RPMI7951 (cell line): ENCODE measurements around the gene NEU1. TPM values are rescaled to one million over a fixed set of nuclear protein-coding genes. Genes with fewer than 3 reads are reported as not detected.
"Not testable (repeated sequence)": the region's sequence is repeated elsewhere in the genome, so short reads cannot be mapped to it uniquely, and the experiment has no call there.

Source experiments
- DNase-seq: peaks from one replicate; pipeline ENCODE4 v3.0.0-alpha.2; 2012; ENCODE audit warnings: low read depth
- total RNA-seq: library from RNA; depleted of rRNA; stranded (reverse); fragments of >200 nt; shearing (Covaris generic); gene quantifications from 2 replicates; pipeline ENCODE4 v1.2.3, GENCODE V29; 2014

The NEU1 gene
- total RNA-seq, 1 experiment from 2014 or later: 55.3 TPM

- DNase-seq: no peak
These were observed 23.7 kb downstream of the NEU1 start for GRCh38 chr6:31838968-31839367.

DNA sequence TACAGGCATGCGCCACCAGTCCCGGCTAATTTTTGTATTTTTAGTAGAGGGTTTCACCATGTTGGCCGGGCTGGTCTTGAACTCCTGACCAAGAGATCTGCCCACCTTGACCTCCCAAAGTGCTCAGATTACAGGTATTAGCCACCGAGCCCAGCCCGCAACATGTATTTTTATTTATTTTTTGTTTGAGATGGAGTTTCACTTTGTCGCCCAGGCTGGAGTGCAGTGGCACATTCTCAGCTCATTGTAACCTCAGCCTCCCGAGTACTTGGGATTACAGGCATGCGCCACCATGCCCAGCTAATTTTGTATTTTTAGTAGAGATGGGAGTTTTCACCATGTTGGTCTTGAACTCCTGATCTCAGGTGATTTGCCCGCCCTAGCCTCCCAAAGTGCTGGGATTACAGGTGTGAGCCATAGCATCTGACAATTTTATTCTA is 24.5 kb downstream of the NEU1 start:
- not testable (repeated sequence) for DNase-seq

DNA sequence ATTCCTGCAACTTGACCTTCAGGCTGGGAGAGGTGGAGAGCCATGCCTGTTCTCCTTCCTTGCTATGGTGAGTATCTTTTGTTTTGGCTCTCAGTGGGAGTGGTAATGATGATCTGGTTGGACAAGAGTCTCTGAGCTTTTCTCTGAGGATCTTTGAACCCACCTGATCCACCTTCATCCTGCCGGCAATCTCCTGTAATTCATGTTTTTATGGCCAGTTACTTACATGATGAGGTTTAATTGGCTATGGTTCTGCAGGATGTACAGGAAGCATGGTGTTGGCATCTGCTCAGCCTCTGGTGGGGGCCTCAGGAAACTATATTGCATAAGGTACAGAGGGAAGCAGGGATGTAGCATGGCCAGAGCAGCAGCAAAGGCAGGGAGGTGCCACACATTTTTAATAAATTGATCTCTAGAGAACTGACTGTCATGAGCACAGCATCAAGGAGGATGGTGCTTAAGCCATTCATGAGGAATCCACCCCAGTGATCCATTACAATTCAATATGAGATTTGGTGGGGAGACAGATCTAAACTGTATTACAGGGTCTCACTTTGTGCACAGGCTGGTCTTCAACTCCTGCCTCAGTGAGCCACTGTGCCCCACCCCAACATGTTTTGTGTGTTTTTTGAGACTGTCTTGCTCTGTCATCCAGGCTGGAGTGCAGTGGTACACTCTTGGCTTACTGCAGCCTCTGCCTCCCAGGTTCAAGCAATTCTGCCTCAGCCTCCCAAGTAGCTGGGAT is 25.1 kb downstream of the NEU1 start:
- DNase-seq: peak; percentile 16

DNA sequence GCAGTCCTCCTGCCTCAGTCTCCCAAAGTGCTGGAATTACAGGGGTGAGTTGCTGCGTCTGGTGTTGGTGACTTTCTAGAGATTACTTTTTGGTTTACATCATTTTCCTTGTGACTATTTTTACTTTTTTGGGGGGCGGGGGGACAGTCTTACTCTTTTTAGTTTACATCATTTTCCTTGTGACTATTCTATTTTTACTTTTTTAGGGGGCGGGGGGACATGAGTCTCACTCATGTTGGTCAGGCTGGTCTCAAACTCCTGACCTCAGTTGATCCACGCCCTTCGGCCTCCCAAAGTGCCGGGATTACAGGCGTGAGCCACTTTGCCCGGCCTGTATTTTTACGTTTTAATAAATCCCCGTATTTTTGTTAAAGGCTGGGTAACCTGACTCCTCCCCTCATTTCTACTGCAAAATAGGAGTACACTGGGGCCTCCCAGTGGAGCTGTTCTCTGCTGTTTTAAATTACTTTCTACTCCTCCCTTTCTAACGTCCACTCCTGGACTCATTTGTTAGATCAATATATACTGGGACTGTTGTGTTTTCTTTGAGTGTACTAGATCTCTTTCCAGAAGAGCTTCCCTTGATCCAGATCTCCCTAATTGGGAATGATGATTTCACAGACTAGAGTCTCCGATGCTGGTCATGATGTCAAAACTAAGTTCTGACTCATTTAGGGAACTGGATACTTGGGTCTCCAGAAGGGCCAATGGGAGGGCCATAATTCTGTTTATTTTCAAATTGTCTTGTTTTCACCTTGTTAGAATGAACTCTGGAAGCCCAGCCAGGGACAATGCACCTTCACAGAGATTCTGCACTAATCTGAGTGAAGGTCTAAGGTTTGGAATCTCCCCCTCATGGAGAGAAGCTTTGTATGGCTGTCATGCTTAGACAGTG is 25.9 kb downstream of the NEU1 start:
- peak; percentile 42 for DNase-seq

DNA sequence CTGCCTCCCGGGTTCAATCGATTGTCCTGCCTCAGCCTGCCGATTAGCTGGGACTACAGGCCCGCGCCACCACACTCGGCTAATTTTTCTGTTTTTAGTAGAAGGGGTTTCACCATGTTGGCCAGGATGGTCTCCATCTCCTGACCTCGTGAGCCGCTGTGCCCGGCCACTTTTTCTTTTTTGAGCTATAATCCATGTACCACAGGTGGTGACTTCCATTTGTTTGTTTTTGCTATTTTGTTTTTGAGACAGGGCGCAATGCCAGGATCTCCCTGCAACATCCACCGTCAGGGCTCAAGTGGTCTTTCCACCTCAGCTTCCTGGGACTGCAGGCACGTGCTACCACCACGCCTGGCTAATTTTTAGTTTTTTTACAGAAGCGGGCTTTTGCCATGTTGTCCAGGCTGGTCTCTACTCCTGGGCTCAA is 26.6 kb downstream of the NEU1 start:
- DNase-seq: no peak

DNA sequence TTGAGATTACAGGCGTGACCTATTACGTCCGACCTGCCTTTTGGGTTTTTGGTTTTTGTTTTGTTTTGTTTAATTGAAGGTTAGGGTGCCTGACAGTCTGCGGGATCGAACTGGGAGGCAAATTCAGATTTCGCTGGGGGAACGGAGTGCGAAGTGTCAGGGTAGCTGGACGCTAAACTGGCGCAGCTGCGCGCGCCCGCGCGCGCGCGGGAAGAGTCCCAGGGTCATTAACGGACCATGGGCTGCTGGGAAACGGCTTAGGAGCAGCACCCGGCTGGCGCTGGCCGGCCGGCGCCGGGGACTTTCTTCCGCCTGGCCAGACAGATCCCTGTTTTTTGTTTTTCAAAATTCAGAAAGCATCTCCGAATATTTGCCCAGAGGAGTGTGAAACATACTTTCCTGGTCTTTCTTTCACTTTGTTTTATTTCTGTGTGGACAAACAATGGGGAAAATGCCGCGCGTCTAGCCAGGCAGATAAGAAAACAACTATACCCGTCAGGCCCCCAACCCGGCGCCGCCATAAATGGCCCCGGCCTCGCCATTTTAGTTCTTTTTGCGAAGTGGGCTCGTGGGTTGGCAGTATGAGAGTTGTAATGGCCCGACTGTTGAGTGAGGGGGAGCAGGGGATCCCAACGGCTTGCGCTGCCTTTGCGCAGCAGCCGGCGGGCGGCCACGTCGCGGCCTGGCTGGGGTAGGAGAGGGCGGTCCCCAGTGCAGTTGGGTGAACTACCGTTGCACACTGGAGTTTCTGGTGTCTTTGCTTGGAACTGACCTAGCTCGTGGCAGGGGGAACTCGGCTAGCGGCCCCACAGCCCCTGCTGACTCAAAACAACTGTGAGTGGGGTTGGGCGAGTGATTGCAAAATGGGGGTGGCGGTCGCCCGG is 28.0 kb downstream of the NEU1 start:
- peak; percentile 90 for DNase-seq

DNA sequence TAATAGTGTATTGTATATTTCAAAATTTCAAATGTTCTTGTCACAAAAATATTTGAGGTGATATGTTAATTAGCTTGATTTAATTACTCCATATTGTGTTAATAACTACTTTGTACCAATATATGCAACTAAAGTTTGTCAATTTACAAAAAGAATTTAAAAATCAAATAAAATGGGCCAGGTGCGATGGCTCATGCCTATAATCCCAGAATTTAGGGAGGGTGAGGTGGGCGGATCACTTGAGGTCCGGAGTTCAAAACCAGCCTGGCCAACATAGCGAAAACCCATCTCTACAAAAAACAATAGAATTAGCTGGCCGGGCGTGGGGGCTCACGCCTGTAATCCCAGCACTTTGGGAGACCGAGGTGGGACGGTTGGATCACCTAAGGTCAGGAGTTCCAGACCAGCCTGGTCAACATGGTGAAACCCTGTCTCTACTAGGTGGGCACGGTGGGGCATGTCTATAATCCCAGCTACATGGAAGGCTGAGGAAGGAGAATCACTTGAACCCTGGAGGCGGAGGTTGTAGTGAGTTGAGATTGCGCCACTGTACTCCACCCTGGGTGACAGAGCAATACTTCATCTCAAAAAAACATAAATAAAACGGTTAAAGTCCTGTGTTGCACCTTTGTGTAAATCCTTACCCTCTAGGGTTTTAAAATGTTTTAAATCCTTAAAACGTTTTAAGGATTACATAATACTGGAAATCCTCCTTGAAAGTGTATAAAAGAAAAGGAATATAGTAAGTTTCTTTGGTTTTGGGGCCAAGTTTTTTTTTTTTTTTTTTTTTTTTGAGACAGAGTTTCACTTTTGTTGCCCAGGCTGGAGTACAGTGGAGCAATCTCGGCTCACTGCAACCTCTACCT is 31.0 kb downstream of the NEU1 start:
- DNase-seq: no peak

- no peak for DNase-seq
These were observed 31.7 kb downstream of the NEU1 start for GRCh38 chr6:31830886-31831335.

DNA sequence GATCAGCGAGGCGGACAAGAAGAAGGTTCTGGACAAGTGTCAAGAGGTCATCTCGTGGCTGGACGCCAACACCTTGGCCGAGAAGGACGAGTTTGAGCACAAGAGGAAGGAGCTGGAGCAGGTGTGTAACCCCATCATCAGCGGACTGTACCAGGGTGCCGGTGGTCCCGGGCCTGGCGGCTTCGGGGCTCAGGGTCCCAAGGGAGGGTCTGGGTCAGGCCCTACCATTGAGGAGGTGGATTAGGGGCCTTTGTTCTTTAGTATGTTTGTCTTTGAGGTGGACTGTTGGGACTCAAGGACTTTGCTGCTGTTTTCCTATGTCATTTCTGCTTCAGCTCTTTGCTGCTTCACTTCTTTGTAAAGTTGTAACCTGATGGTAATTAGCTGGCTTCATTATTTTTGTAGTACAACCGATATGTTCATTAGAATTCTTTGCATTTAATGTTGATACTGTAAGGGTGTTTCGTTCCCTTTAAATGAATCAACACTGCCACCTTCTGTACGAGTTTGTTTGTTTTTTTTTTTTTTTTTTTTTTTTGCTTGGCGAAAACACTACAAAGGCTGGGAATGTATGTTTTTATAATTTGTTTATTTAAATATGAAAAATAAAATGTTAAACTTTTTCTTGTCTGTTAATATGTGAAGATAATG is 32.9 kb downstream of the NEU1 start:
- peak; percentile 61 for DNase-seq

GRCh38 chr6:31827286-31828079 is 35.1 kb downstream of the NEU1 start, which contains the start of gene HSPA1B:
TSS of gene HSPA1B (plus strand) at chr6:31827738. CDS start at chr6:31827951, 213 bp downstream.
- peak; percentile 100 for DNase-seq

DNA sequence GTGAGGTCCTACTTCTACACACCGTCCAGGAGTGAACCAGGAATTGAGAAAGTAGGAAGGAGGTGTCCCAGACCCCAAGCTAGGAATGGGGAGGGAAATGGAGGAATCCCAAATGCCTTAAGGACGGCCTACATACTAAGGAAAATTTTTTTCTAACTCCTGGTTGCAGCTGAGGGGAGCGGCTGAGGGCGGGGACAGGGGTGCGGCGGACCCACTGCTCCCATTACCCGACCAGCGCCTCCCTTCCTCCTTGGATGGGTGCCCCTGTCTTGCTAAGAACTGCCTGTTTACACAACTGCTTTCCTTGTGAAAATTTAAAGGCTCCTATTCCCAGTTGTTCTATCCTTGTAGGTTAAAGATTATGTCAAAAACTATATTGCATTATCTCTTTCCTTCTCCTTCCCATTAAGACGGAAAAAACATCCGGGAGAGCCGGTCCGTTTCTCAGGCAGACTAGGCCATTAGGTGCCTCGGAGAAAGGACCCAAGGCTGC is 35.8 kb downstream of the NEU1 start:
- peak; percentile 90 for DNase-seq

DNA sequence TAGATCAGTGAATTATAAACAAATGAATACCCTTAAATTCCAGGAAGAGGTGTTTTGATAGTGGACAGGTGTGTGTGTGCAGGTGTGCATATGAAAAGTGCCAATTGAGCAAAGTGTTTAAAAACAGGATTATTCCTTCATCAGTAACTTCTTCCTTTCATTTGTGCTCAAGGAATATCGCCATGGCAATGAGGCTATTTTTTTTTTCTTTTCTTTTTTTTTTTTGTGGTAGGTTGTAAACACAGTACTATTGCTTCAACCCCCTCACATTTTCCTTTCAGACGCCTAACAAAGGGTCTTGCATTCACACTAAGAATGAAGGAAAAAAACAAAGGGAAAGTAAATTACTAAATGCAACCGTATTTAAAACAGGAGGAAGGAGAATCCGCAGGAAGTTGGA is 37.1 kb downstream of the NEU1 start:
- no peak for DNase-seq

DNA sequence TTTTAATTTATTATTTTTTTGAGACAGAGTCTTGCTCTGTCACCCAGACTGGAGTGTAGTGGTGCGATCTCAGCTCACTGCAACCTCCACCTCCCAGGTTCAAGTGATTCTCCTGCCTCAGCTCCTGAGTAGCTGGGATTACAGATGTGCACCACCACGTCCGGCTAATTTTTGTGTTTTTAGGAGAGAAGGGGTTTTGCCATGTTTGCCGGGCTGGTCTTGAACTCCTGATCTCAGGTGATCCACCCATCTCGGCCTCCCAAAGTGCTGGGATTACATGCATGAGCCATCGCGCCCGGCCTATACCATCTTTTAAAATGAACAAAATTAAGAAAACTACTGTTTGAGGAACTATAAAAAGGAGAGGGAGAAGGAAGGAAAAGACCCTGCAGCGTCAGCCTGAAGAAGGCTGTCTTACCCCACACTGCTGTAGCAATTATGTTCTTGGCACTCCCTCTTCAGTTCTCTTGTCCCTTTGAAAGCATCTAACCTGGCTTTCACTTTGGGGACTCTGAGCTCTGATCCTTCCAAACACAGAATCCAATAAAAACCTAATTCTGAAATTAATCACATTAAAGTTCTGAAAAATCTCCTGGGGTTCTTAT is 38.9 kb downstream of the NEU1 start:
- not testable (repeated sequence) for DNase-seq

GRCh38 chr6:31822036-31822821 is 40.4 kb downstream of the NEU1 start:
- DNase-seq: peak; percentile 93

DNA sequence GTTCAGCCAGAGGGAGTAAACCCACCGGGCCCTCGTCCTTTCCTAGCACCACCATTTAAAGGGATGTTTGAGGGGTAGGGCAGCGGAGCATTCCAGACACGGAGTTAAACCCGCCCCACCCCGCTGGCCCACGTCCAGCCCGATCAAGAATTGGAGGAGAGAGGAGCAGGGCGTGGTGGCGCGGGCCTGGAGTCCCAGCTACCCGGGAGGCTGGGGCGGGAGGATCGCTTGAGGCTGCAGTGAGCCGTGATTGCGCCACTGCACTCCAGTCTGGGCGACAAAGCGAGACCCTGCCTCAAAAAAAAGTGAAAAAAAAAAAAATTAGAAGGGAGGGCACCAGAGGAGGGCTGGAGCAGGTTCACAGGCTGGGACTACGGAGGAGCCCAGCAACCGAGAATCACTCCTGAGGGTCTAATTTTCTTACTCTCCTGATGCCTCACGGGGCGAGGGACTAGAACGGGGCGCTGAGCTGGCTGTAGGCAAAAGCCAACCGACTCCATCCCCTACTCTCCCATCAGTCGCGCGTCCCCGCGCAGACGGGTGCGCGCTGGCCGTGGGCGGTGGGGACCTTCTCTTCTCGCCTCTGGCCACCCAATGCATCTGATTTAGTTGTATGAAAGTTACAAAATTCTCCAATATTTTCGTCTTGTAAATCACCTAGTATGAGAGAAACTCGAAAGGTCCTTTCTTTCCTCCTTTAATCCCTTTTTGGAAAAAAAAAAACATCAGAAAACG is 41.2 kb downstream of the NEU1 start:
- DNase-seq: peak; percentile 72

DNA sequence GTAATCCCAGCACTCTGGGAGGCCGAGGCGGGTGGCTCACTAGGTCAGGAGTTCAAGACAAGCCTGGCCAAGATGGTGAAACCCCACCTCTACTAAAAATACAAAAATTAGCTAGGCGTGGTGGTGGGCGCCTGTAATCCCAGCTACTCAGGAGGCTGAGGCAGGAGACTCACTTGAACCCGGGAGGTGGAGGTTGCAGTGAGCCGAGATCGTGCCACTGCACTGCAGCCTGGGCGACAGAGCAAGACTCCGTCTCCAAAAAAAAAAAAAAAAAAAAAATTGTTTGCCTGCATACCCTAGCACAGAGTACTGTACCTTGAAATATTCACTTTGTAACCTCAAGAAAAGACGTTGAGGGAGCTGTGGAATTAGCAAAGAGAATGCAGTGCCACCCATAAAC is 42.2 kb downstream of the NEU1 start:
- DNase-seq: not testable (repeated sequence)

- DNase-seq: no peak
These were observed 42.7 kb downstream of the NEU1 start for GRCh38 chr6:31819871-31820299.
